Mesendoderm (in vitro differentiated cells): Measurements from ENCODE around the gene KBTBD8.
A peak's percentile ranks its signal among the peaks of the same experiment; 100 is the strongest.

Source experiments
- DNase-seq: peaks from one replicate; pipeline ENCODE4 v3.0.0; 2013
- H2AK5ac ChIP-seq: 2 replicates; pipeline ENCODE4 v1.6.1; 2013; ENCODE audit warnings: low read length, inconsistent platforms
- H2BK120ac ChIP-seq: 2 replicates; pipeline ENCODE4 v1.6.1; 2013; ENCODE audit warnings: low read depth, mild to moderate bottlenecking, low read length, moderate library complexity, mixed read lengths
- H2BK15ac ChIP-seq: replicated peaks from 2 replicates; pipeline ENCODE4 v1.6.1; 2013; ENCODE audit warnings: low read depth, mild to moderate bottlenecking, moderate library complexity
- H2BK5ac ChIP-seq: 2 replicates; pipeline ENCODE4 v1.6.1; 2013; ENCODE audit warnings: low read length, inconsistent platforms
- H3K18ac ChIP-seq: 2 replicates; pipeline ENCODE4 v1.6.1; 2013; ENCODE audit warnings: mild to moderate bottlenecking, low read length, mixed read lengths
- H3K23ac ChIP-seq: one replicate; pipeline ENCODE4 v1.6.1; 2013; ENCODE audit warnings: low read length
- H3K27ac ChIP-seq: 2 replicates; pipeline ENCODE4 v1.5.1; 2013; ENCODE audit warnings: low read depth, mild to moderate bottlenecking, inconsistent platforms, low read length, moderate library complexity
- H3K27me3 ChIP-seq: 2 replicates; pipeline ENCODE4 v1.6.1; 2013; ENCODE audit warnings: low read length, control low read depth, mild to moderate bottlenecking, inconsistent platforms; ENCODE audit not compliant: insufficient read depth, poor library complexity
- H3K36me3 ChIP-seq: 2 replicates; pipeline ENCODE4 v1.6.1; 2013; ENCODE audit warnings: low read length, inconsistent platforms; ENCODE audit not compliant: control insufficient read depth, insufficient read depth
- H3K4ac ChIP-seq: one replicate; pipeline ENCODE4 v1.6.1; 2013; ENCODE audit warnings: low read depth, mild to moderate bottlenecking, low read length, moderate library complexity
- H3K4me1 ChIP-seq: 2 replicates; pipeline ENCODE4 v1.6.1; 2013; ENCODE audit warnings: low read depth, low read length, inconsistent platforms; ENCODE audit not compliant: control insufficient read depth
- H3K4me2 ChIP-seq: 2 replicates; pipeline ENCODE4 v1.6.1; 2013; ENCODE audit warnings: low read length
- H3K4me3 ChIP-seq: 2 replicates; pipeline ENCODE4 v1.5.1; 2013; ENCODE audit warnings: mild to moderate bottlenecking, low read length
- H3K56ac ChIP-seq: one replicate; pipeline ENCODE4 v1.6.1; 2013; ENCODE audit warnings: low read length
- H3K79me1 ChIP-seq: 2 replicates; pipeline ENCODE4 v1.6.1; 2013; ENCODE audit warnings: low read length, inconsistent platforms
- H3K79me2 ChIP-seq: 2 replicates; pipeline ENCODE4 v1.6.1; 2013; ENCODE audit warnings: mild to moderate bottlenecking, low read length; ENCODE audit not compliant: control insufficient read depth, insufficient read depth
- H3K9ac ChIP-seq: 2 replicates; pipeline ENCODE4 v1.6.1; 2013; ENCODE audit warnings: low read length, inconsistent platforms
- H4K5ac ChIP-seq: one replicate; pipeline ENCODE4 v1.6.1; 2013; ENCODE audit warnings: low read length
- H4K8ac ChIP-seq: one replicate; pipeline ENCODE4 v1.6.1; 2013; ENCODE audit warnings: low read depth, mild to moderate bottlenecking, control low read depth, low read length, moderate library complexity
- WGBS: extraction: QIAGEN DNeasy Blood & Tissue Kit; methylation state at CpG from one replicate; pipeline ENCODE4 v1.1.7; 2013; ENCODE audit warnings: low lambda C conversion rate, missing lambda C conversion rate; ENCODE audit not compliant: insufficient coverage; ENCODE audit errors: extremely low coverage; 5-methylcytosine and 5-hydroxymethylcytosine counted together

Gene KBTBD8

DNA sequence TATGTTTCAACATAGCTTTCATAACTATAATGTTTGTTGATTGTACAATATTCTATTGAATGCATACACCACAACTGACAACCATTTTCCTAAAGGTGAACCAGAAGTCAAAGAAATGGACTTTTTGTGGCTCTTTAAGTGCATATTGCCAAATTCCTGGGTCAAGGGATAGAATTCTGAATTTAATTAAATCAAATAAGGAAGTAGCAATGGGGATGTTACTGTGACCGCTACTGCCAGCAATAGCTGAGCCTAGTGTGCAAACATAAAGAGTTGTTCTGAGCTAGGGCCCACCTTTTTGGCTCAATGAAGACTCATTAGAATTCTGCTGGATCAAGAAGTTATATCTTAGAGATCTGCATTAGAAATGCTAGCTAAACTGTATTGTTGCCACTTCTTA lies 17.3 kb upstream of the KBTBD8 start:
- WGBS: no CpG with 5 or more reads among the region's 1 CpG

DNA sequence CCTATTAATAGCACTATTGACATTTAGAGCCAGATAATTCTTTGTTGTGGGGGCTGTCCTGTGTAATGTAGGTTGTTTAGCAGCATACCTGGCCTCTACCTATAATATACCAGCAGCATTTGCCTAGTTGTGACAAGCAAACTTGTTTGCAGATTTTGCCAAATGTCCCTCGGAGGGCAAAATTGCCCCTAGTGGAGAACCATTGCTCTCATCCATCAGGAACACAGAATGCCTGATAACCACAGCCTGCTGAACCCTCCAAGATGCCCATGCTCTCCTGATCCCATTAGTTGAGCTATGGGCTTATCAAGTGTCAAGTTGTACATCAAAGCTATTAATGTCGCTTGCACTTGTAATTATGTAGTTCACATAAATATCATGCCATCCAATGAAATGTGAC lies 15.0 kb upstream of the KBTBD8 start:
- Histone ChIP-seq H4K8ac (no peak overlapping the region), H3K79me1 (no peaks in the 10 kb centered on the region), H2BK120ac (no peak overlapping the region), H2AK5ac (no peak overlapping the region), H3K4me1 (no peaks in the 10 kb centered on the region), H3K9ac (no peak overlapping the region), H3K79me2 (no peaks in the 10 kb centered on the region), H3K4me2 (no peak overlapping the region), H3K4me3 (no peak overlapping the region), H3K36me3 (no peaks in the 10 kb centered on the region), H3K27ac (no peak overlapping the region), H3K4ac (no peak overlapping the region), H3K27me3 (no peaks in the 10 kb centered on the region), H4K5ac (no peak overlapping the region), H3K56ac (no peak overlapping the region), H2BK5ac (no peak overlapping the region), H3K18ac (no peak overlapping the region), H3K23ac (no peak overlapping the region), H2BK15ac (no peak overlapping the region)
- DNase-seq: peak; percentile 25
- WGBS: no CpG with 5 or more reads among the region's 2 CpGs

More for the DNA sequence above, 17.3 kb upstream of the KBTBD8 start:
- no peak overlapping the region for H3K23ac ChIP-seq
- no peaks in the 10 kb centered on the region for H3K79me1 ChIP-seq
- H2BK5ac ChIP-seq: no peak overlapping the region
- H2BK15ac ChIP-seq: no peak overlapping the region
- no peak overlapping the region for H3K4ac ChIP-seq
- H2BK120ac ChIP-seq: no peak overlapping the region
- H3K27ac ChIP-seq: no peak overlapping the region
- H3K9ac ChIP-seq: no peak overlapping the region
- H3K4me2 ChIP-seq: no peak overlapping the region
- no peaks in the 10 kb centered on the region for H3K27me3 ChIP-seq
- no peak overlapping the region for H2AK5ac ChIP-seq
- no peak overlapping the region for H4K8ac ChIP-seq
- H3K79me2 ChIP-seq: no peaks in the 10 kb centered on the region
- H3K56ac ChIP-seq: no peak overlapping the region
- no peak for DNase-seq
- H4K5ac ChIP-seq: no peak overlapping the region
- H3K4me3 ChIP-seq: no peak overlapping the region
- H3K4me1 ChIP-seq: no peaks in the 10 kb centered on the region
- no peak overlapping the region for H3K18ac ChIP-seq
- H3K36me3 ChIP-seq: no peaks in the 10 kb centered on the region

DNA sequence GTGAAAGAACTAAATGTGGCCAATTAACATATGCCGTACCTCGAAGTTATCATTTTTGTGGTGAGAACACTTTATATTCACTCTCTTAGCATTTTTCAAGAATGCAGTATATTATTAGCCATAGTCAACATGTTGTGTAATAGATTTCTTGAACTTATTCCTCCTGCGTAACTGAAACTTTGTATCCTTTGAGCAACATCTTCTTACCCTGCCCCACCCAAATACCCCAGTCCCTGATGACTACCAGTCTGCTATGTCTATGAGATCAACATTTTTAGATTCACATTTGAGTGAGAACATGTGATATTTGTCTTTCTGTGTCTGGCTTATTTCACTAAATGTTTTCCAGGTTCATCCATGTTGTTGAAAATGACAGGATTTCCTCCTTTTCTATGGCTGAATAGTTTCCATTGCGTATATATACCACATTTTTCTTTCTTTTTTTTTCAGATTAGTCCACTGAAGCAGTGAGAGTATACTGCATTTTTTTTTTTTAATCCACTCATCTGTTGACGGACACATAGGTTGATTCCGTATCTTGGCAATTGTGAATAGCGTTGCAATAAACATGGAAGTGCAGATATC lies 12.7 kb upstream of the KBTBD8 start:
- no peak overlapping the region for H3K4ac ChIP-seq
- DNase-seq: no peak
- H4K5ac ChIP-seq: no peak overlapping the region
- no peaks in the 10 kb centered on the region for H3K27me3 ChIP-seq
- H3K4me1 ChIP-seq: peaks cover 4% of the 10 kb centered on the region
- H3K23ac ChIP-seq: no peak overlapping the region
- H2AK5ac ChIP-seq: no peak overlapping the region
- no peaks in the 10 kb centered on the region for H3K79me2 ChIP-seq
- no peak overlapping the region for H3K9ac ChIP-seq
- no peak overlapping the region for H2BK5ac ChIP-seq
- no peak overlapping the region for H3K4me2 ChIP-seq
- H3K79me1 ChIP-seq: no peaks in the 10 kb centered on the region
- H2BK120ac ChIP-seq: no peak overlapping the region
- no peak overlapping the region for H3K18ac ChIP-seq
- no peak overlapping the region for H3K27ac ChIP-seq
- no peaks in the 10 kb centered on the region for H3K36me3 ChIP-seq
- no peak overlapping the region for H3K56ac ChIP-seq
- WGBS: no CpG with 5 or more reads among the region's 7 CpGs
- H3K4me3 ChIP-seq: no peak overlapping the region
- H4K8ac ChIP-seq: no peak overlapping the region
- H2BK15ac ChIP-seq: no peak overlapping the region

DNA sequence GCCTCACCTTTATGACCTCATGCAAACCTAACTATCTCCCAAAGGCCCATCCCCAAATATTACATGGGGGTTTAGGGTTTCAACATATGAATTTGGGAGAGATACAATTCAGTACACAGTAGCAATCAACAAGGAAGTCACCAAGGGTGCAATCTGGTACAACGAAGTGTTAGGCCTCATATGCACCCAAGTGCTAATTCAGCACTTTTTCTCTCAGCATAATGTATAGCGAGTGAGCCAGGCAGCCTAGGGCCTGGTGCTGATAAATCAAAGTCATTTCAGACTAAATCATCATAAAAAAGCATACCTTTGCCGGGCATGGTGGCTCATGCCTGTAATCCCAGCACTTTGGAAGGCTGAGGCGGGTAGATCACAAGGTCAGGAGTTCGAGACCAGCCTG lies 11.7 kb upstream of the KBTBD8 start:
- no peak overlapping the region for H4K8ac ChIP-seq
- H3K4me1 ChIP-seq: peaks cover 4% of the 10 kb centered on the region
- H3K18ac ChIP-seq: no peak overlapping the region
- H3K4me3 ChIP-seq: no peak overlapping the region
- H3K4me2 ChIP-seq: no peak overlapping the region
- H2BK5ac ChIP-seq: no peak overlapping the region
- no peaks in the 10 kb centered on the region for H3K79me1 ChIP-seq
- no peak overlapping the region for H3K4ac ChIP-seq
- no peak overlapping the region for H3K23ac ChIP-seq
- no CpG with 5 or more reads among the region's 5 CpGs for WGBS
- no peak overlapping the region for H3K9ac ChIP-seq
- H3K56ac ChIP-seq: no peak overlapping the region
- no peak overlapping the region for H3K27ac ChIP-seq
- no peak overlapping the region for H2BK15ac ChIP-seq
- H2AK5ac ChIP-seq: no peak overlapping the region
- H3K27me3 ChIP-seq: no peaks in the 10 kb centered on the region
- no peak overlapping the region for H2BK120ac ChIP-seq
- no peak for DNase-seq
- H3K36me3 ChIP-seq: no peaks in the 10 kb centered on the region
- no peaks in the 10 kb centered on the region for H3K79me2 ChIP-seq
- no peak overlapping the region for H4K5ac ChIP-seq

DNA sequence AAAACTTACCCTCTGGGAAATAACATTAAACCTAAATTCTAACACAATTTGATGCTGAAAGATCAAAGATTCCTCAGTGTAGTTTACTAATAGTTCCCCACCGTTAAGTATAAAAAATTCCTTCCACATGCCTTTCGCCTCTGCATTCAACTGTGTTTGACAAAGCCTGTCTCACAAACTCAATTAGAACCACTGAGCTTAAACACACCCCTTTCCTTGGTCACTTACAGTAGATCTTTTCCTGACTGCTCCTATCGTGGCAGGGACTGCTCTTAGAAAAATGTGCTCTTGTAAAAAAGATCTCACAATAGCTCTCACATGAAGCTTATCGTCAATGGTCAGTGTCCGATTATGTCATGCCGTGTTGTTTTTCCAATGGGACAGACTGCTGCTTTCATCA lies 8.9 kb upstream of the KBTBD8 start:
- Histone ChIP-seq H2BK15ac (no peak overlapping the region), H3K9ac (peak overlapping the region; percentile 39), H3K4me3 (no peak overlapping the region), H3K56ac (peak overlapping the region; percentile 57), H2AK5ac (no peak overlapping the region), H3K79me2 (no peaks in the 10 kb centered on the region), H3K4me2 (no peak overlapping the region), H4K5ac (no peak overlapping the region), H2BK5ac (peak overlapping the region; percentile 37), H4K8ac (no peak overlapping the region), H3K27me3 (no peaks in the 10 kb centered on the region), H3K4ac (no peak overlapping the region), H3K23ac (no peak overlapping the region), H3K27ac (peak overlapping the region; percentile 93), H3K4me1 (peaks cover 4% of the 10 kb centered on the region), H3K79me1 (no peaks in the 10 kb centered on the region), H2BK120ac (peak overlapping the region; percentile 75), H3K36me3 (no peaks in the 10 kb centered on the region), H3K18ac (no peak overlapping the region)
- WGBS: no CpG with 5 or more reads among the region's 6 CpGs
- DNase-seq: peak; percentile 79
